Omental fat pad (tissue), 4 donors: ENCODE measurements around the gene LDLRAP1. TPM values are rescaled to one million over a fixed set of nuclear protein-coding genes. Genes with fewer than 3 reads are reported as not detected.

Experiments used
- ATAC-seq: fragments of 150-250 bp; one replicate; pipeline ENCODE4 v1.9.1; 2016; ENCODE audit warnings: mild to moderate bottlenecking, moderate library complexity; ENCODE audit not compliant: low FRiP score
- DNase-seq: peaks from one replicate; pipeline ENCODE4 v3.0.0-alpha.2; 2019; ENCODE audit warnings: low spot score
- total RNA-seq, 4 donors: library from RNA; depleted of rRNA; stranded (reverse); fragments of >200 nt; gene quantifications; one replicate each; pipeline ENCODE4 v1.1.0, GENCODE V29; 2016
- TF ChIP-seq, protein P1 (sequence below), 3 donors: fragments of 450-650 bp; IDR thresholded peaks; one replicate each; pipeline ENCODE4 v1.5.1; 2016 to 2017; ENCODE audit warnings: antibody characterized with exemption in 3 of 3, mild to moderate bottlenecking in 3 of 3, moderate library complexity in 2 of 3

The LDLRAP1 gene
- total RNA-seq, 4 donors from 2014 or later: 7.1 to 18.7 (median 15.8) TPM

DNA sequence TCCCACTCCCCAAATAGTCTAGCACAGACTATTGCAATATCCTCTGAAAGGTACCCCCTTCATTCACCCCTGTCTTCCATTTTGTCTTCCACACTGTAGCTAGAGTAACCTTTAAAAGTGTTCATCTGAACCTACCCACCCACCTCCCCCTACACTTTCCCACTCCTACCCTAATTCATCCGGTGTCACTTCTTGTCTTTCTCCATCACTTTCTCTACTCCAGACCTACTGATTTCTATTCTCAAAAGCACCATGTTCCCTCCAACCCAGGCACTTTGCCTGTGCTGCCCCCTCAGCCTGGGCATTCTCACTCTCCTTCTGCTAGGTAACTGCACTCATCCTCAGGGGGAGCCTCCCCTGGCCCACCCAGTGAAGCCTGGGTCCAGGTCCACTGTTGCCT is 68.4 kb downstream of the LDLRAP1 start:
- ATAC-seq: no peak
- DNase-seq: no peak
- TF ChIP-seq, protein P1, sequence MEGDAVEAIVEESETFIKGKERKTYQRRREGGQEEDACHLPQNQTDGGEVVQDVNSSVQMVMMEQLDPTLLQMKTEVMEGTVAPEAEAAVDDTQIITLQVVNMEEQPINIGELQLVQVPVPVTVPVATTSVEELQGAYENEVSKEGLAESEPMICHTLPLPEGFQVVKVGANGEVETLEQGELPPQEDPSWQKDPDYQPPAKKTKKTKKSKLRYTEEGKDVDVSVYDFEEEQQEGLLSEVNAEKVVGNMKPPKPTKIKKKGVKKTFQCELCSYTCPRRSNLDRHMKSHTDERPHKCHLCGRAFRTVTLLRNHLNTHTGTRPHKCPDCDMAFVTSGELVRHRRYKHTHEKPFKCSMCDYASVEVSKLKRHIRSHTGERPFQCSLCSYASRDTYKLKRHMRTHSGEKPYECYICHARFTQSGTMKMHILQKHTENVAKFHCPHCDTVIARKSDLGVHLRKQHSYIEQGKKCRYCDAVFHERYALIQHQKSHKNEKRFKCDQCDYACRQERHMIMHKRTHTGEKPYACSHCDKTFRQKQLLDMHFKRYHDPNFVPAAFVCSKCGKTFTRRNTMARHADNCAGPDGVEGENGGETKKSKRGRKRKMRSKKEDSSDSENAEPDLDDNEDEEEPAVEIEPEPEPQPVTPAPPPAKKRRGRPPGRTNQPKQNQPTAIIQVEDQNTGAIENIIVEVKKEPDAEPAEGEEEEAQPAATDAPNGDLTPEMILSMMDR (IDR thresholded peaks at IDR 0.05): no peak

DNA sequence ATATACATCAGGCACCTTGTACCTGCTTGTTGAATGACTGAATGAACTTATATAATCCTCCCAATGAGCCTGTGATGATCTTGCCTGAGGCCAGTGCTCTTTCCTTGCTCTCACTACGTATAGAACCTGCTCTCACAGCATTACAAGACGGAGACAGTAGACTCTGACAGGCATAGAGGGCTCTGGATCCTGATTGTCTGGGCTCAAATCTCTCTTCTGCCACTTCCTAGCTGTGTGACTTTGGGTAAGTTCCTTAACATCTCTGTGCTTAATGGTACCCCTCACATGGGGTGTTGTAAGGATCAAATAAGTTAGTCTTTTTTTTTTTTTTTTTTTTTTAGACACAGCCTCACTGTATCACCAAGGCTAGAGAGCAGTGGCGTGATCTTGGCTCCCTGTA is 69.0 kb downstream of the LDLRAP1 start:
- ATAC-seq: no peak
- no peak for DNase-seq
- TF ChIP-seq, protein P1 (IDR thresholded peaks at IDR 0.05): no peak

DNA sequence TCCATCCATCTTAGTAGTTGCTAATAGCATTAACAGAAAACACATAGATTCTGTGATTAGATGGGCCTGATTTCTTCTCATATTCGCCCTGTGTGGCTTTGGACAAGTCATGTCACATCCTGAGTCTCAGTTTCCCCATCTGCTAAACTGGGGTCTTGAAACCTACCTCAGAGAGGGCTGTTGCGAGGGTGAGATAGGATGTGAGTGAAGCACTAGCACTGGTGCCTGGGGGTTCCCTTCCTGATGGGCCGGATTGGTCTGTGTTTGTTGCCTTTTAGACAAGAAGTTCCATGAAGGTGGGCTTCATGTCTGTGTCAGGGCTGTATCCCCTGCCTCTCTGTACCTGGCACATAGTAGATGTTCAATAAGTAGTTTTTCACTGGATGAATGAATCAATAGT is 69.7 kb downstream of the LDLRAP1 start:
- no peak for DNase-seq
- ATAC-seq: no peak
- TF ChIP-seq, protein P1 (IDR thresholded peaks at IDR 0.05): no peak

DNA sequence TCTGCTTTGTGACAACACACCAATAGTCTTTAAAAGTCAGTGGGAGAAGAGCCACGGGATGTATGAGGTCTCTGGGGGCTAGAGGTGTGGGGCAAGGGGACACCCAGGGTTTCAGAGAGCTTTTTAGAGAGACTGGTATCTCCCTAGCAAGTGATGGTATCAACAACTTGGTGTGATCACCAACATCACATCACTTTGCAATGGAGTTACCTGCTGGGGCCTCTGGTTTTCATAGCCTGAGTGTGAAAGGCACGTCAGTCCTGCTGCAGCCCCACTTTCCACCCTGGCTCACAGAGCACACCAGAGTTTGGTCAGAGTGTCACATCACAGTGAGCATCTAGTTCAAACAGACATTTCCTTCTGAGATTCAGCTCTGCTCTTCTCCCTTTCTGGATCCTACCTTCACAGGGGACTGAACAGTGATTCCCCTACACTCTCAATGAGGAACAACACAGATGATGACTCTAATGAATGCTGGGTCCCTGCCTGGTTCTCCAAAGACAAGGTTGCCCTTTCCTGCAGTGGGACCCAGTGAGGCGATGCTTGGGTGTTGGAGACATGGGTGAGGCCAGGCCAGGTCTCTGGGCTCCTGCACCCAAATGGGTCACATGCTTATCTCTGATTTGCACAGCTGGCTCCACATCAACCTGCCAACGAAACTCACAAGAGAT is 71.2 kb downstream of the LDLRAP1 start:
- ATAC-seq (no peak), DNase-seq (no peak)
- TF ChIP-seq, protein P1 (IDR thresholded peaks at IDR 0.05): no peak

DNA sequence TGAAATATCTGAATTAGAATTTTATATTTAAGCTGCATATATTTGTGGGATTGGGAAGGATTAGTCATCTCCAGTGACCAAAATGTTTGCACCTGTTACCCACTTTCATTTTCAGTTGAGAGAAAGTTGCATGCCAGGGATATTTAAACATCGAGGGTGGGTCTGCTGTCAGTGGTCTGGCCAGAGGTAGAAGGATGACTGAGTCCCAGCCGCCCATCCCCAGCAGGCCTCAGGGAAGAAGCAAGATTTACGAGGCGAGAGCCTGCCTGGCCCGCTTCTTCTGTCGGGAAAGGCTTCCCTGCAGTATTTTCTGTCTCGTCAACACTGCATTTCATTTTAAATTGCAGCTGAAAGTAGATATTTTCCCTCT is 71.8 kb downstream of the LDLRAP1 start:
- ATAC-seq (no peak), DNase-seq (no peak)
- TF ChIP-seq, protein P1 (IDR thresholded peaks at IDR 0.05): no peak

DNA sequence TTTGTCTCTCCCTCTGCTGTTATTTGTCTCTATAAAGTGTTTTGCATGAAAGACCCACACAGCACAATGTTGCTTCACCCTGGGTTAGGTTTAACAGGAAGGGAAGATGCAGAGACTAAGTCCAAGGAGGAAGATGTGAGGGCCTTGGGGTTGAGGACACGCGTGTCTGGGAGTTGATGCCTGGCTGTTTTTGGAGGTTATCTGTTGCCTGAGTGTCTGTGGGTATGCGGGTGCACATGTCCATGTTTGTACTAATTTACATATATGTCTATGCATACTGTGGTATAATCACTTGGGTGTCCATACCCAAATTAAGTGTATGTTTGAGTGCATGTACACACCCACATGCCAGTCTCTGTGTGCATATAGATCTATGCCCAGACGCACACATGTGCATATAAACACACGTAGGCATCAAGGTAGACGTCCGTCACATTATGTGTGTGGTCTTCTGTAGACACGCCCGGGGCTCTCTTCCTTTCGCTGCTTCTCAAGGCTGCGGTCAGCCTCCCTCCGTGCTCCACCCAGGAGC is 72.2 kb downstream of the LDLRAP1 start:
- DNase-seq (no peak), ATAC-seq (no peak)
- TF ChIP-seq, protein P1 (IDR thresholded peaks at IDR 0.05): no peak
